Amniotic epithelial cell (primary cell): ENCODE measurements around the gene CACFD1.

ENCODE experiments used
- DNase-seq: peaks from one replicate; pipeline ENCODE4 v3.0.0-alpha.2; 2010; ENCODE audit warnings: low read depth

The CACFD1 gene

DNA sequence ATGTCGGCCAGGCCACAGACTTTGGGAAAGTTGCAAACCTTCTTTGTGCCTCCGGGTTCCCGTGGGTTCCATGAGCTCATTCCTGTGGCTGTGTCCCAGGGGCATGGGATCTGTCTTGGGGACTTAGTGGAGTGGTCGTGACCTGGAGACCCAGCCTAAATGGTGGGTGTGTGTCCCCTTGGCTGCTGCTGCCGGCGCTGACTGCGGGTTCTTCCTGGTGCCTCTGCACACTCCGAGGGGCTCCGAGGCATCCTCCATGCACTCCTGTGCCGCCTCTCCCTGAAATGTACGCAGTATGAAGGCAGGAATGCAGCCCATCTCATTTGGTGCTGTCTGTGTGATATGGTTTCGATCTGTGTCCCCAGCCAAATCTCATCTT lies 40.1 kb downstream of the CACFD1 start:
- no peak for DNase-seq

DNA sequence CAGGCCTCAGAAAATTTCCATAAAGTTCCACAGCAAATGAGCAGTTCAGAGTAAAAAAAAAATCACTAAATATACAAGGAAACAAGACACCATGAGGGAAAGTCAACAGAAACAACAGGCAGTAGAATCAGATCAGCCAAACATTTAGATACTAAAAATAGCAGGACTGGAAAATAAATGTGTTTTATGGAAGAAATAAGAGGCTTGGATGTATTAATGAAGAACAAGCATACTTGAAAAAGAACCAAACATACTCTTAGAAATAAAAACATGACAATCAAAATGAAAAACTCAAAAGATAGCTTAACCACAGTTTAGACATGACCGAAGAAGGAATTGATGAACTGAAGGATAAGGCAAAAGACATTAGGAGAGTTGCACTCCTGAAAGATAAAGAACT lies 42.3 kb downstream of the CACFD1 start:
- no peak for DNase-seq

DNA sequence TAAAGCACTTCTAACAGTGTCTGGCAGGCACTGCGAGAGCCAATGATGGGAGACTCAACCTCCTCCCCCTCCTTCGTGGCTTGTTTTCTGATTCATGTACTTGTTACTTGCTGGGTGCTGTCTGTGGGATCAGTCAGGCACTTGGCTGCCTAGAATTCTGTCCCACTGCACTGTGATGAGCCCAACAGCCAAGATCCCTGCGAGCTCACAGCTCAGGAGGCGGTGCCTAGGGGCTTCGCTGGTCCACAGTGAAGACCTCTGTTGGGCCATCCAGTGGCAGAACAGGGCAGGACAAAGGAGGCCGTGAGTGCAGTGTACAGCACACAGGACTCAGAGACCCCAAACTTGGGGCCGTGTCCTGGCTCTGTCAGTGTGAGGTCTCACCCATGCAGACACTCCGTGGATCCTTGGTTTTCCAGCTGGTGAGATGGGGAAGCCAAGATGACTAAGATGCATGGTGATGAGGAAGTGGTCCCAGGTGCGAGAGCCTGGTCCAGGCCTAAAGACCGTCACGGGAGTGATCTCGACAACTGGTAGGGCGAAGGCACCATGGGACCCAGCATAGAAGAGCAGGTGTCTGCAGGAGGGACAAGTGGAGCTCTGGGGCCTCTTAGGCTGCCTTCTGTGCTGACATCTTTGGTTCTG lies 45.5 kb downstream of the CACFD1 start:
- DNase-seq = peak; percentile 71

GRCh38 chr9:133505901-133506652 lies 46.3 kb downstream of the CACFD1 start:
- DNase-seq = peak; percentile 47

GRCh38 chr9:133506653-133507038 lies 46.9 kb downstream of the CACFD1 start:
- DNase-seq = peak; percentile 96

DNA sequence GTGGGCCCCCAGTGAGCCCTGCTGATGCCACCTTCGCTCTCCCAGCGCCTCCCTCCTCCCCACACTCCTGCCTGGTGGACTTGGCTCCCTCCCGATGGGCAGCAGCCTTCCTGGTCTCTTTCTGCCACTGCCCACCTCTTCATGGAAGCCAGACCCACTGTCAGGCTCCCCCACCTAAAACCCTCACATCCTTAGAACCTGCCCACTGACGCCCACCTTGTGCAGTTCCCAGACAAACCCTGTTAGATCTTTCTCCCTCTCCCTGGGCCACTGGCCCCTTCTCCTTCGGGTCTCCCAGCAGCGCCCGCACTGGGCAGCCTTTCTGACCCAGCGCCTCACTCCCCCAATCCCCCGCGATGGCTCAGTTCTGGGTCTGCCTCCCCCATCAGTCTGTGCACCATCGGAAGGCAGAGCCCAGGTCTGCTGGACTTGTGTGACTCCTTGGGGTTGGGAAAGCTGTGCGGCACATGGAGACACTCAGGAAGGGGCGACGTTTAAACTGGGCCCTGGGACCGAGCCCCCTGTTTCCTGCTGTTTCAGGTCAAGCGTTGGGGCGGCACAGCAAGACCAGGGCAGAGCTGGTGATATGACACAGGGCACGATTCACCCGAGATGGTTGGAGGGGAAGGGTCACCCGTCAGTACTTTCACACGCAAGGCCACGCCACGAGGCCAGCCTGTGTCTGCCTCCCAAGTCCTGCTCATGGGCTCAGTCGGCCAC lies 47.6 kb downstream of the CACFD1 start:
- no peak for DNase-seq

- no peak for DNase-seq
These were observed 48.3 kb downstream of the CACFD1 start for GRCh38 chr9:133508046-133508445.

DNA sequence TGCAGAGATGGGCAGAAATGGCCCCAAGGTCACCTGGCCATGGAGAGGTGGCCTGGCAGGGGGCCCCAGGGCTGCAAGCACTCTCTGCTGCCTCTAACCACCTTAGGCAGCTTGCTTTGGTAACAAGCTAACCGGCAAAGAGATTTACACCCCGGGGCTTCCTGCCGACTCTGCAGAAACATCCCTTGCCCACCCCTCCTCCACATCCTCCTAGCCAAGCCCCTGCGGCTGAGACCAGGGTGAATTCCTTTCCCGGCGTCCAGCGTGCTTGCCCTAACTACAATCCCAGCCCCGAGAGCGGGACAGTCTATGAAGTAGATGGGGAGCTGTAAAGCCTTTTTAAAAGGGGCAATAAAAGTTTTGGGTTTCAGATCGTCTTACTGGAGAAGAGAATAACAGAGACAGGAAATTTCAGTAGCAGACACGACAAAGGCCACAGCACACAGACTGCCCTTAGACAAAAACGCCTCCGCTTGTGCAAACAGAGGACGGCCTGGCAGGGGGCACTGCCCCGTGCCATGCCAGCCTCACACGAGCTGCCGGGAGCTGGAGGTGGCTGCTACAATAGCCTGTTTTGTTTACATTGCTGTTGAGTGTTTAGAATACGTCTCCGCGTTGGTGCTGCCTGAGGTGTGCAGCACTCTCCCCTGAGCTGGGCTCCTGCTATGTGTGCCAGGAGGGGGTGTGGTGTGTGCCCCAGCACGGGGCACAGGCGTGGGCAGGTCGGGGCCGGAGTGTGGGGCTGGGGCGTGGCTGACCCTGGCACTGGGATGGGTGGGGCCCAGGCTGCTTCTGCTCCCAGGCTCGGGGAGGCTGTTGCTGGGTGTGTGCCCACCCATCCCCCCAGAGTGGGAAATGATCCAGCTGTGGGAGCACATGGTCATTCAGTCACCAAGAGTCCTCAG lies 49.7 kb downstream of the CACFD1 start:
- no peak for DNase-seq

- DNase-seq = no peak
These were observed 51.2 kb downstream of the CACFD1 start for GRCh38 chr9:133510926-133511505.

- DNase-seq = no peak
These were observed 51.8 kb downstream of the CACFD1 start for GRCh38 chr9:133511607-133512006.

GRCh38 chr9:133512253-133513213 lies 52.8 kb downstream of the CACFD1 start:
- DNase-seq = no peak

GRCh38 chr9:133513214-133514100 lies 53.7 kb downstream of the CACFD1 start:
- no peak for DNase-seq

- DNase-seq = no peak
These were observed 54.9 kb downstream of the CACFD1 start for GRCh38 chr9:133514460-133515239.

- no peak for DNase-seq
These were observed 55.4 kb downstream of the CACFD1 start for GRCh38 chr9:133515240-133515610.

GRCh38 chr9:133515615-133516255 lies 56.0 kb downstream of the CACFD1 start:
- DNase-seq = no peak

DNA sequence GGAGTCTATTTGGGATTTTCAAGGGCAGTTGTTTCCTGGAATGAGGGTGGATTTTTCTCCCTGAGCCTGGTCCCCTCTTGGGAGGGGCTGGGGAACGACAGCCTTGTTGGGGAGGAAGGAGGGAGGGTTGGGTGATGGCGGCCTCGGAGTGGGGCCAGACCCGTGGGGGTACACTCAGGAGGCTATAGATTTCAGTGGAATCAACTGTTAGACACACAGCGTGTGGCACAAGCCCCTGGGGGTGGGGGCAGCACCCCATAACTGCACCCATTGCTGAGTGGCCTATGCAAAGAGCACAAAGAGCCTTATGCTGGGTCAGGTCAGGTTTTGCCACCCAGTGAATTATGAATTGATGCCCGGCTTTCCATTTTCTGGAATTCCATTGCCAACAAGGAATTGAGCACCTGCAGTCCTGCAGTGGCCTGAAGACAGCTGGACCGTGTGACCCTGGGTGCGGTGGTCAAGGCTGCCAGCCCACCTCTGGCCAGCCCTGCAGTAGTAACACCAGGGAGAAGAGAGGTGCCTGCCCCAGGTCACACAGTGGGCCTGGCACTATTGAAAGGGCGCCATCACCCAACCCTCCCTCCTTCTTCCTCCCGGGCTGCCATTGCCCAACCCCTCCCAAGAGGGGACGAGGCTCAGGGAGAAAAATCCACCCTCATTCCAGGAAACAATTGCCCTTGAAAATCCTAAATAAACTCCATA lies 56.6 kb downstream of the CACFD1 start:
- no peak for DNase-seq

GRCh38 chr9:133516961-133517350 lies 57.2 kb downstream of the CACFD1 start:
- no peak for DNase-seq

GRCh38 chr9:133517711-133518110 lies 57.9 kb downstream of the CACFD1 start:
- DNase-seq = no peak
